Thoracic aorta (tissue), 2 donors: ENCODE measurements around the gene SPATA9. TPM values are rescaled to one million over a fixed set of nuclear protein-coding genes. Genes with fewer than 3 reads are reported as not detected.

Experiments used
- ATAC-seq: fragments of 150-250 bp; one replicate; pipeline ENCODE4 v1.8.0; 2017; ENCODE audit warnings: low read depth; ENCODE audit not compliant: insufficient number of reproducible peaks, low FRiP score
- DNase-seq: peaks from one replicate; pipeline ENCODE4 v3.0.0-alpha.2; 2020; ENCODE audit warnings: low spot score
- H3K27ac ChIP-seq, 2 donors: fragments of 200-600 bp; sonication (generic); 1 replicate in 1 of 2; 2 replicates in 1 of 2; pipeline ENCODE4 v1.5.1; 2016; ENCODE audit warnings: mild to moderate bottlenecking in 2 of 2, moderate library complexity in 2 of 2
- H3K27me3 ChIP-seq: fragments of 200-600 bp; sonication (generic); replicated peaks from 2 replicates; pipeline ENCODE4 v1.6.0; 2016; ENCODE audit warnings: mild to moderate bottlenecking; ENCODE audit not compliant: insufficient read depth
- H3K36me3 ChIP-seq: fragments of 200-600 bp; sonication (generic); one replicate; pipeline ENCODE4 v1.5.1; 2016
- H3K4me1 ChIP-seq, 2 donors: fragments of 200-600 bp; sonication (generic); 1 replicate in 1 of 2; 2 replicates in 1 of 2; pipeline versions ENCODE4 v1.5.1 to v1.6.0; 2016; ENCODE audit warnings: low read depth in 2 of 2, mild to moderate bottlenecking in 1 of 2; ENCODE audit not compliant: control insufficient read depth in 1 of 2
- H3K4me3 ChIP-seq: fragments of 200-600 bp; sonication (generic); 2 replicates; pipeline ENCODE4 v1.5.1; 2016; ENCODE audit warnings: mild to moderate bottlenecking
- H3K9me3 ChIP-seq: fragments of 200-600 bp; sonication (generic); 2 replicates; pipeline ENCODE4 v1.5.1; 2016
- total RNA-seq, 2 donors: library from RNA; depleted of rRNA; stranded (reverse); fragments of >200 nt; gene quantifications; one replicate each; pipeline versions ENCODE4 v1.1.0 to v1.2.3, GENCODE V29; 2016
- TF ChIP-seq, protein P1 (sequence below): fragments of 200-600 bp; sonication (generic); IDR thresholded peaks from one replicate; pipeline ENCODE4 v1.5.1; 2019; ENCODE audit warnings: antibody characterized with exemption

The SPATA9 gene
- total RNA-seq, 2 donors from 2014 or later, result 0.35 TPM; not detected in 1

DNA sequence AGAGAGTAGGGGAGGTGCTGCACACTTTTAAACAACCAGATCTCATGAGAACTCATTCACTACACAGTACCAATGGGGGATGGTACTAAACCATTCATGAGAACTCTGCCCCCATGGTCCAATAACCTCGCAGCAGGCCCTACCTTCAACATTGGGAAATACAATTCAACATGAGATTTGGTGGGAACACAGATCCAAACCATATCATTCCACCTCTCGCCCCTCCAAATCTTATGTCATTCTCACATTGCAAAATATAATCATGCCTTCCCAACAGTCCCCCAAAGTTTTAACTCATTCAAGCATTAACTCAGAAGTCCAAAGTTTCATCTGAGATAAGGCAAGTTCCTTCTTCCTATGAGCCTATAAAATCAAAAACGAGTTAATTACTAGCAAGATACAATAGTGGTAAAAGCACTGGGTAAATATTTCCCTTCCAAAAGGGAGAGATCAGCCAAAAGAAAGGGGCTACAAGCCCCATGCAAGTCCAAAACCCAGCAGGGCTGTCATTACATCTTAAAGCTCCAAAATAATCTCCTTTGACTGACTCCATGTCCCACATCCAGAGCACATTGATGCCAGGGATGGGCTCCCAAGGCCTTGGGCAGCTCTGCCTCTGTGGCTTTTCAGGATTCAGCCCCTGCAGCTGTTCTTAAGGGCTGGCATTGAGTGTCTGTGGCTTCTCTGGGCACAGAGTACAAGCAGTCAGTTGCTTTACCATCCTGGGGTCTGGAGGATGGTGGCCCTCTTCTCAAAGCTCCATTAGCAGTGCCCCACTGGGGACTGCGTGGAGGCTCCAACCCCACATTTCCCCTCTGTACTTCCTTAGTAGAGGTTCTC lies 54.6 kb downstream of the SPATA9 start:
- ATAC-seq (no peak), DNase-seq (no peak)
- TF ChIP-seq, protein P1, sequence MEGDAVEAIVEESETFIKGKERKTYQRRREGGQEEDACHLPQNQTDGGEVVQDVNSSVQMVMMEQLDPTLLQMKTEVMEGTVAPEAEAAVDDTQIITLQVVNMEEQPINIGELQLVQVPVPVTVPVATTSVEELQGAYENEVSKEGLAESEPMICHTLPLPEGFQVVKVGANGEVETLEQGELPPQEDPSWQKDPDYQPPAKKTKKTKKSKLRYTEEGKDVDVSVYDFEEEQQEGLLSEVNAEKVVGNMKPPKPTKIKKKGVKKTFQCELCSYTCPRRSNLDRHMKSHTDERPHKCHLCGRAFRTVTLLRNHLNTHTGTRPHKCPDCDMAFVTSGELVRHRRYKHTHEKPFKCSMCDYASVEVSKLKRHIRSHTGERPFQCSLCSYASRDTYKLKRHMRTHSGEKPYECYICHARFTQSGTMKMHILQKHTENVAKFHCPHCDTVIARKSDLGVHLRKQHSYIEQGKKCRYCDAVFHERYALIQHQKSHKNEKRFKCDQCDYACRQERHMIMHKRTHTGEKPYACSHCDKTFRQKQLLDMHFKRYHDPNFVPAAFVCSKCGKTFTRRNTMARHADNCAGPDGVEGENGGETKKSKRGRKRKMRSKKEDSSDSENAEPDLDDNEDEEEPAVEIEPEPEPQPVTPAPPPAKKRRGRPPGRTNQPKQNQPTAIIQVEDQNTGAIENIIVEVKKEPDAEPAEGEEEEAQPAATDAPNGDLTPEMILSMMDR, result no peak

DNA sequence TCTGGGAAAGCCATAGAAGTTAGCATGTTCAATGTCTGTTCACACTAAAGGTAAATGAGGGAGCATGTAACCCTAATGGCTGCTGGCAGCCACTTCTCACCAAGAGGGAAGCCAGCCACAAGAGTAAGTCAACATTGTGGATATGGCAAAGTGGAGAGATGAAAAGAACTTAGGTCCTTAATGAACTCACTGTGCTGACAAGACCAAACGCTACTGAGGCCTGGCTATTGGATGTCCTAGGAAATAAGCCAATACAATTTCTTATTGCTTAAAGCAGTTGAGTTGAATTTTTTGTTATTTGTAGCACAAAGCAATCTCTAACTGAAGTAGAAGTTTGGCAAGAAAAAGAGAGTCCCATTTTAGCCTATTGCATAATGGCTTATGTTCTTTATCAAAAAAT lies 56.1 kb downstream of the SPATA9 start:
- no peaks in the 10 kb centered on the region for H3K27me3 ChIP-seq
- H3K27ac ChIP-seq, result peak overlapping the region in 1 of 2 donors; percentile 18
- H3K4me1 ChIP-seq, result peaks cover 16 to 21% of the 10 kb centered on the region in 2 donors
- TF ChIP-seq, protein P1, result no peak
- no peaks in the 10 kb centered on the region for H3K9me3 ChIP-seq
- H3K36me3 ChIP-seq, result no peaks in the 10 kb centered on the region
- DNase-seq (no peak), ATAC-seq (no peak)
- H3K4me3 ChIP-seq, result no peak overlapping the region

More for the DNA sequence above, 54.6 kb downstream of the SPATA9 start:
- Histone ChIP-seq H3K36me3 (no peaks in the 10 kb centered on the region), H3K27ac (no peak overlapping the region), H3K4me1 (peaks cover 18 to 20% of the 10 kb centered on the region in 2 donors), H3K9me3 (no peaks in the 10 kb centered on the region), H3K4me3 (no peak overlapping the region), H3K27me3 (no peaks in the 10 kb centered on the region)

DNA sequence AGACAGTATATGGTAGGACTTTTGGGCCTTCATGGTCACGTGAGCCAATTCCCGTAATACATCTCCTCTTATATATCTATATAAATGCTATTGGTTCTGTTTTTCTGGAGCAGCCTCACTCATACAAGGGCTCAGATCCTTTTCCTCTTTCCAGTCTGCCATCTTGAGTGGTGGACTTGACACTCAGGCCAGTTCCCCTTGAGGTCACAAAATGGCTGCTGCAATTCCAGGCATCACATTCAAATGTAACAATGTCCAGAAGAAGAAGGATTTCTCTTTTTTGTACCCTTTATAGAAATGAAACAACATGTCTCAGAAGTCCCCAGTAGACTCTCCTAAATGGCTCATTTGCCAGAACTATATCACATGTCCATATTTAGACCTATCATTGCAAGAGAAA lies 58.4 kb downstream of the SPATA9 start:
- Histone ChIP-seq H3K27ac (no peak overlapping the region), H3K4me3 (no peak overlapping the region), H3K9me3 (no peaks in the 10 kb centered on the region), H3K27me3 (no peaks in the 10 kb centered on the region), H3K36me3 (no peaks in the 10 kb centered on the region), H3K4me1 (peaks cover 5 to 22% of the 10 kb centered on the region in 2 donors)
- ATAC-seq (no peak), DNase-seq (no peak)
- TF ChIP-seq, protein P1, result no peak

DNA sequence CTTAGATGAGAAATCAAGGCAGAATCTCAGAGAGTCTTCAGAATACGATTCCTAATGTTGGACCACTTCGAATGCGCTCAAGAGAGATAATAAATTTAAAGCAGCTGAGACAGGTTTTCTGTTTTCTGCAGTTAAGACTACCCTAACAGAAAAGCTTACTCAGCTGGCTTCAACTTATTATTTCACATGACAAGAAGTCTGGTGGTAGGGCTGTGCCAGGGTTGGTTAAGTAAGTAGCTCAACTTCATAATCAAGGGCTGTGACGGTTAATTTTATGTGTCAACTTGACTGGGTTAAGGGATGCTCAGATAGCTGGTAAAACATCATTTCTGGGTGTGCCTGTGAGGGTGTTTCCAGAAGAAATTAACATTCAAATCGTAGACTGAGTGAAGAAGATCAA lies 59.1 kb downstream of the SPATA9 start:
- no peak for ATAC-seq
- Histone ChIP-seq H3K4me3 (no peak overlapping the region), H3K4me1 (peaks cover 5 to 26% of the 10 kb centered on the region in 2 donors), H3K36me3 (no peaks in the 10 kb centered on the region), H3K27ac (no peak overlapping the region), H3K9me3 (no peaks in the 10 kb centered on the region), H3K27me3 (no peaks in the 10 kb centered on the region)
- no peak for DNase-seq
- TF ChIP-seq, protein P1, result no peak

DNA sequence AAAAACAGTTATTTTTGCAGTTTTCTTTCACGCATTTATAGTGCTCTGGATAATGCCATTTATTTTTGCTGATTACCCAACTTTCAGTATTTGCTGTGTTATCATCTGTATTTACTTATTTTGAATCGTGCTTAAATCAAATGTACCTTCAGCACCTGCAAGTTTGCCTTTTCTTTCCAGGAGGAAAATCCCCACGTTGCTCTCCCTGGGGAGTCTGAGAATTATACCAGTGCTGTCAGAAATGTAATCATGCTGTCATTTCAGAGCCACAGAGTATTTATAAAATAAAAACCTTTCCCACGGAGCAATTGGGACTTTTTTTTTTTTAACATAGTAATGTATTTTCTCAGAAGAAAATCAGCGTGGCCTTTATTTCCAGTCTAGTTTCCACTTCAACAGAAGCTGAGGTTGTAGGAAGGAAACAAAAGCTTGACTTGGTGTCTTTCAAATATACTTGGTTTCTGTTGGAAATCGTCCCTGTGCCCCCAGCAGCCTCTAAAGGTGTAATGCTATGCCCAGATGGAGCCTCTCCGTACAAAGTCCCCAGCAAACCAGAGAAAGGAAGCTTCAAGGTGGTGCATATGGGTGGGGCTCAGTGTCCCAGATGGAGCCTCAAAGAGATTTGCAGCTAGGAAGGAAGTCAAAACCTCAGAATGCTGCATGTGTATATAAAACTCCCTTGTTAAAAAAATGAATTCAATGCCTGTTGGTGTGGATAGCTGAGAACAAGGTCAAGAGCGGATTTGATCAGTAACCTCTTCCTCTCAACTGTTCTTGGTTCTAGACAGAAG lies 60.8 kb downstream of the SPATA9 start:
- Histone ChIP-seq H3K4me3 (peak overlapping the region; percentile 83), H3K9me3 (no peaks in the 10 kb centered on the region), H3K27me3 (no peaks in the 10 kb centered on the region), H3K4me1 (peaks cover 5 to 24% of the 10 kb centered on the region in 2 donors), H3K27ac (no peak overlapping the region), H3K36me3 (no peaks in the 10 kb centered on the region)
- DNase-seq (no peak), ATAC-seq (no peak)
- TF ChIP-seq, protein P1, result no peak
